NCI-H524 (cell line): ENCODE data around the gene PGA5.

Experiments used
- DNase-seq, 2 experiments: peaks; one replicate each; lab custom pipeline; 2025; lab: John Stamatoyannopoulos, UW

The PGA5 gene

GRCh38 chr11:61294717-61295595 is 54.0 kb downstream of the PGA5 start, which contains the start of gene VWCE:
Gene VWCE (minus strand): TSS chr11:61295316. CDS start chr11:61295037, 279 bp downstream.
- DNase-seq, result peak; percentile 78

- DNase-seq, result peak; percentile 68 to 78
These were observed 54.6 kb downstream of the PGA5 start for GRCh38 chr11:61295596-61295926.

GRCh38 chr11:61297341-61297740 is 56.4 kb downstream of the PGA5 start:
- DNase-seq, result no peak

GRCh38 chr11:61297746-61298145 is 56.8 kb downstream of the PGA5 start:
- no peak for DNase-seq

GRCh38 chr11:61298663-61299244 is 57.8 kb downstream of the PGA5 start:
- no peak for DNase-seq
